GM20431 (cell line): ENCODE data around the gene PDSS2.

Experiments
- in situ Hi-C: fragments of 300-500 bp; cut with MseI, MboI; formaldehyde crosslinking; loops from one replicate; pipeline ENCODE4 v1.15.0; 2020; ENCODE audit warnings: low sequenced_read_pairs; ENCODE audit not compliant: unreplicated experiment

Gene PDSS2

GRCh38 chr6:107243471-107243870, 215.9 kb downstream of the PDSS2 start:
- in situ Hi-C loops = no loop called here

GRCh38 chr6:107237992-107238660, 221.2 kb downstream of the PDSS2 start:
- in situ Hi-C loops = no loop called here

GRCh38 chr6:107235511-107235910, 223.9 kb downstream of the PDSS2 start:
- in situ Hi-C loops = no loop called here

GRCh38 chr6:107235007-107235406, 224.4 kb downstream of the PDSS2 start:
- in situ Hi-C loops = no loop called here

- in situ Hi-C loops = no loop called here
Observed at GRCh38 chr6:107231243-107231642, 228.1 kb downstream of the PDSS2 start.

GRCh38 chr6:107230448-107230847, 228.9 kb downstream of the PDSS2 start:
- in situ Hi-C loops = no loop called here

- in situ Hi-C loops = no loop called here
Observed at GRCh38 chr6:107230024-107230423, 229.3 kb downstream of the PDSS2 start.

GRCh38 chr6:107228754-107229153, 230.6 kb downstream of the PDSS2 start:
- in situ Hi-C loops = no loop called here

- in situ Hi-C loops = no loop called here
Observed at GRCh38 chr6:107221519-107221918, 237.8 kb downstream of the PDSS2 start.

GRCh38 chr6:107219851-107220250, 239.5 kb downstream of the PDSS2 start:
- in situ Hi-C loops = no loop called here

- in situ Hi-C loops = no loop called here
Observed at GRCh38 chr6:107218142-107218541, 241.2 kb downstream of the PDSS2 start.

GRCh38 chr6:107217248-107217647, 242.1 kb downstream of the PDSS2 start:
- in situ Hi-C loops = no loop called here

GRCh38 chr6:107216197-107216933, 243.0 kb downstream of the PDSS2 start:
- in situ Hi-C loops = no loop called here

- in situ Hi-C loops = no loop called here
Observed at GRCh38 chr6:107215334-107215733, 244.0 kb downstream of the PDSS2 start.

- in situ Hi-C loops = no loop called here
Observed at GRCh38 chr6:107214655-107215054, 244.7 kb downstream of the PDSS2 start.

- in situ Hi-C loops = no loop called here
Observed at GRCh38 chr6:107209406-107210305, 249.7 kb downstream of the PDSS2 start.

GRCh38 chr6:107207251-107207873, 252.0 kb downstream of the PDSS2 start:
- in situ Hi-C loops = no loop called here

GRCh38 chr6:107205058-107205998, 254.0 kb downstream of the PDSS2 start:
- in situ Hi-C loops = no loop called here

- in situ Hi-C loops = no loop called here
Observed at GRCh38 chr6:107202876-107203468, 256.4 kb downstream of the PDSS2 start.
